Endothelial cell of umbilical vein (primary cell): ENCODE measurements around the gene C2orf76. TPM values are rescaled to one million over a fixed set of nuclear protein-coding genes. Genes with fewer than 3 reads are reported as not detected.

Experiments used
- BruUV-seq: library from RNA; stranded (reverse); fragments of 400-500 nt; replicated peaks from 2 replicates; lab custom pipeline; 2021; lab: Mats Ljungman, UMichigan
- CTCF ChIA-PET: fragments of 300-600, 350-600 bp; sonication (Branson Sonifier 250); formaldehyde crosslinking; loops from one replicate; lab custom pipeline; 2021; ENCODE audit warnings: antibody characterized with exemption, inconsistent platforms; lab: Charles Lee
- POLR2A ChIA-PET: fragments of 300-600, 350-600 bp; sonication (Branson Sonifier 250); formaldehyde crosslinking; loops from one replicate; lab custom pipeline; 2021; ENCODE audit warnings: antibody characterized with exemption, inconsistent platforms; lab: Charles Lee
- DNase-seq: peaks from one replicate; pipeline ENCODE4 v3.0.0-alpha.2; 2011; ENCODE audit warnings: low read depth, low spot score
- FAIRE-seq: peaks from 2 replicates; lab custom pipeline; 2011; peaks lifted over from hg19 to GRCh38; lab: Jason Lieb, UNC
- H2AFZ ChIP-seq: 2 replicates; pipeline ENCODE4 v1.6.0; 2012; ENCODE audit warnings: low read depth, low read length, control low read depth, inconsistent platforms
- H3K27ac ChIP-seq: 2 replicates; pipeline ENCODE4 v1.5.1; 2011; ENCODE audit warnings: low read depth, mild to moderate bottlenecking, control low read depth, low read length, moderate library complexity; ENCODE audit not compliant: insufficient read depth
- H3K27me3 ChIP-seq, 2 experiments: 2 replicates each; pipeline versions ENCODE4 v1.6.0 to v1.6.1; 2011; ENCODE audit warnings: low read length in 2 of 2, mixed read lengths in 1 of 2; ENCODE audit not compliant: control insufficient read depth in 2 of 2, insufficient read depth in 2 of 2
- H3K36me3 ChIP-seq, 2 experiments: 2 replicates in 1 of 2; 3 replicates in 1 of 2; pipeline ENCODE4 v1.5.1; 2011; ENCODE audit warnings: low read length in 2 of 2, mild to moderate bottlenecking in 1 of 2, moderate library complexity in 1 of 2; ENCODE audit not compliant: control insufficient read depth in 2 of 2, insufficient read depth in 2 of 2; ENCODE audit errors: extremely low read depth in 1 of 2
- H3K4me1 ChIP-seq: 3 replicates; pipeline ENCODE4 v1.5.1; 2011; ENCODE audit warnings: mild to moderate bottlenecking, low read length; ENCODE audit not compliant: control insufficient read depth, insufficient read depth; ENCODE audit errors: extremely low read depth
- H3K4me2 ChIP-seq: 2 replicates; pipeline ENCODE4 v1.6.1; 2011; ENCODE audit warnings: low read length, control low read depth, mixed read lengths; ENCODE audit not compliant: insufficient read depth
- H3K4me3 ChIP-seq, 3 experiments: fragments of 200-600 bp in 1 of 3; sonication (generic), shearing (Covaris generic) in 1 of 3; replicated peaks in 1 of 3; 2 replicates each; pipeline ENCODE4 v1.5.1; 2011 to 2016; ENCODE audit warnings: control low read depth in 3 of 3, low read length in 3 of 3, mild to moderate bottlenecking in 2 of 3, inconsistent platforms in 1 of 3, low read depth in 1 of 3, moderate library complexity in 1 of 3; ENCODE audit not compliant: insufficient read depth in 1 of 3
- H3K79me2 ChIP-seq: 2 replicates; pipeline ENCODE4 v1.6.0; 2012; ENCODE audit warnings: low read length, inconsistent platforms; ENCODE audit not compliant: control insufficient read depth, insufficient read depth
- H3K9ac ChIP-seq: replicated peaks from 2 replicates; pipeline ENCODE3; 2011; ENCODE audit warnings: low read length, control low read depth; ENCODE audit not compliant: insufficient read depth; ENCODE audit errors: extremely low read depth
- H3K9me1 ChIP-seq: replicated peaks from 3 replicates; pipeline ENCODE4 v1.6.0; 2011; ENCODE audit warnings: mild to moderate bottlenecking, low read length; ENCODE audit not compliant: control insufficient read depth, insufficient read depth; ENCODE audit errors: extremely low read depth
- H3K9me3 ChIP-seq: replicated peaks from 2 replicates; pipeline ENCODE4 v1.5.1; 2012; ENCODE audit warnings: low read length, inconsistent platforms; ENCODE audit not compliant: control insufficient read depth, insufficient read depth
- H4K20me1 ChIP-seq: replicated peaks from 2 replicates; pipeline ENCODE3; 2011; ENCODE audit warnings: mild to moderate bottlenecking, low read length; ENCODE audit not compliant: control insufficient read depth, insufficient read depth; ENCODE audit errors: extremely low read depth
- CTCF ChIP-seq, 2 donors: IDR thresholded peaks; 1 replicate in 1 of 2; 2 replicates in 1 of 2; pipeline ENCODE4 v1.5.1; 2011; ENCODE audit warnings: low read length in 2 of 2, mild to moderate bottlenecking in 2 of 2, moderate library complexity in 2 of 2, control low read depth in 1 of 2, inconsistent platforms in 1 of 2, low read depth in 1 of 2; ENCODE audit not compliant: insufficient read depth in 1 of 2; ENCODE audit errors: extremely low read depth in 1 of 2
- EZH2 ChIP-seq: IDR thresholded peaks from 2 replicates; pipeline ENCODE4 v1.6.1; 2012; ENCODE audit warnings: borderline replicate concordance, low read depth, mild to moderate bottlenecking, moderate library complexity, low read length, inconsistent platforms; ENCODE audit not compliant: severe bottlenecking
- FOS ChIP-seq: IDR thresholded peaks from 2 replicates; pipeline ENCODE4 v1.6.1; 2011; ENCODE audit warnings: mild to moderate bottlenecking, low read length, moderate library complexity, borderline replicate concordance; ENCODE audit not compliant: insufficient read depth
- GATA2 ChIP-seq: IDR thresholded peaks from 2 replicates; pipeline ENCODE4 v1.7.0; 2011; ENCODE audit warnings: low read depth, mild to moderate bottlenecking, moderate library complexity, mixed read lengths, low read length; ENCODE audit not compliant: insufficient read length, insufficient read depth
- JUN ChIP-seq: IDR thresholded peaks from 2 replicates; pipeline ENCODE4 v1.6.1; 2011; ENCODE audit warnings: borderline replicate concordance, low read depth; ENCODE audit not compliant: insufficient read length, insufficient read depth
- MAX ChIP-seq: IDR thresholded peaks from 2 replicates; pipeline ENCODE4 v1.6.1; 2011; ENCODE audit not compliant: insufficient read depth, insufficient read length
- MYC ChIP-seq: IDR thresholded peaks from one replicate; pipeline ENCODE4 v1.6.1; 2011; ENCODE audit warnings: mild to moderate bottlenecking, low read depth, low read length
- POLR2A ChIP-seq: IDR thresholded peaks from 2 replicates; pipeline ENCODE4 v1.6.1; 2012; ENCODE audit warnings: low read depth, mild to moderate bottlenecking, control low read depth, low read length
- POLR2AphosphoS5 ChIP-seq: IDR thresholded peaks from 2 replicates; pipeline ENCODE4 v1.6.1; 2012; ENCODE audit warnings: low read depth, mild to moderate bottlenecking, control low read depth, low read length, moderate library complexity; ENCODE audit not compliant: insufficient read depth
- dilution Hi-C: fragments of 300-500 bp; cut with MboI; formaldehyde crosslinking; loops from one replicate; pipeline ENCODE4 v1.15.0; 2019; ENCODE audit warnings: low sequenced_read_pairs; ENCODE audit not compliant: extremely low pct_ligation_motif_present
- intact Hi-C: fragments of 100-400 bp; cut with micrococcal nuclease; formaldehyde crosslinking; loops from one replicate; pipeline ENCODE4 v1.10.0; 2022
- polyA plus RNA-seq, 4 experiments: library from polyadenylated mRNA; depleted of rRNA in 3 of 4; stranded (reverse) in 3 of 4; unstranded in 1 of 4; fragments of >200 nt; gene quantifications; 2 replicates each; pipeline versions ENCODE4 v1.2.1 to v1.2.3, GENCODE V29; 2011 to 2012; ENCODE audit warnings: missing spikeins in 1 of 4
- total RNA-seq: library from RNA; stranded (reverse); gene quantifications from 2 replicates; pipeline ENCODE4 v1.2.3, GENCODE V29; 2021

Gene C2orf76
- total and polyA plus RNA-seq, 2 donors (not counting 3 experiments of a cell fraction or from before 2014, with no cell fraction given), result 7.4 to 12.1 TPM

GRCh38 chr2:119341684-119342083 lies 24.9 kb downstream of the C2orf76 start:
- H2AFZ ChIP-seq, result no peak overlapping the region
- FAIRE-seq, result no peak
- H3K9me3 ChIP-seq, result no peaks in the 10 kb centered on the region
- H3K9me1 ChIP-seq, result no peaks in the 10 kb centered on the region
- H3K4me1 ChIP-seq, result no peaks in the 10 kb centered on the region
- dilution Hi-C loops, result no loop called here
- ChIA-PET POLR2A (no interaction called here), CTCF (no interaction called here)
- no peak for TF ChIP-seq EZH2
- TF ChIP-seq JUN, result no peak
- TF ChIP-seq GATA2, result no peak
- no peak for TF ChIP-seq FOS
- no peak for TF ChIP-seq POLR2AphosphoS5
- TF ChIP-seq MAX, result no peak
- no peak for TF ChIP-seq MYC
- no peak for TF ChIP-seq POLR2A
- no peak for TF ChIP-seq CTCF (IDR thresholded peaks at IDR 0.05; ENCODE audit: extremely low read depth in 1 of 2, insufficient read depth in 1 of 2, low read depth in 1 of 2, low read length in 2 of 2)
- no peak overlapping the region for H3K27ac ChIP-seq
- no peaks in the 10 kb centered on the region for H3K27me3 ChIP-seq
- H3K9ac ChIP-seq, result no peak overlapping the region
- no TSS peak for BruUV-seq
- no peak overlapping the region for H3K4me3 ChIP-seq
- no peaks in the 10 kb centered on the region for H3K79me2 ChIP-seq
- intact Hi-C loops, result no loop called here
- no peaks in the 10 kb centered on the region for H3K36me3 ChIP-seq
- H3K4me2 ChIP-seq, result no peak overlapping the region
- no peaks in the 10 kb centered on the region for H4K20me1 ChIP-seq
- no peak for DNase-seq
